ENCODE data around the gene IQSEC3.

DNA sequence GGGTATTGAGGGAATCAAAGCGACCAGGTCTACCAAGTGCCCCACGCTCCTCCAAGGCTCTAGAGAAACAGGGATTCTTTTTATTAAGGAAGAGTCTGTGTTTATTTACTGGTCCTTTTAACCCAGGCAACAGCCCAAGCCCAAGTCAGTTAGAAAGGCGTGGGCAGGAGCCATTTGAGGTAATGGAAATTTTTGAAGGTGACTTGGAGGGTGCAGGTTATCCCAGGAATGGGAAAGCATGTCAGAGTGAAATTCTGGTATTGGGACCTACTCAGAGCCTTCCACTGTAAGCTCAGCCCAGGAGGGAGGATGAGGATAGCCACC is 144.5 kb downstream of the IQSEC3 start:
- TF ChIP-seq POLR2A (IDR thresholded peaks at IDR 0.05), result no peak
- TF ChIP-seq, protein P1, sequence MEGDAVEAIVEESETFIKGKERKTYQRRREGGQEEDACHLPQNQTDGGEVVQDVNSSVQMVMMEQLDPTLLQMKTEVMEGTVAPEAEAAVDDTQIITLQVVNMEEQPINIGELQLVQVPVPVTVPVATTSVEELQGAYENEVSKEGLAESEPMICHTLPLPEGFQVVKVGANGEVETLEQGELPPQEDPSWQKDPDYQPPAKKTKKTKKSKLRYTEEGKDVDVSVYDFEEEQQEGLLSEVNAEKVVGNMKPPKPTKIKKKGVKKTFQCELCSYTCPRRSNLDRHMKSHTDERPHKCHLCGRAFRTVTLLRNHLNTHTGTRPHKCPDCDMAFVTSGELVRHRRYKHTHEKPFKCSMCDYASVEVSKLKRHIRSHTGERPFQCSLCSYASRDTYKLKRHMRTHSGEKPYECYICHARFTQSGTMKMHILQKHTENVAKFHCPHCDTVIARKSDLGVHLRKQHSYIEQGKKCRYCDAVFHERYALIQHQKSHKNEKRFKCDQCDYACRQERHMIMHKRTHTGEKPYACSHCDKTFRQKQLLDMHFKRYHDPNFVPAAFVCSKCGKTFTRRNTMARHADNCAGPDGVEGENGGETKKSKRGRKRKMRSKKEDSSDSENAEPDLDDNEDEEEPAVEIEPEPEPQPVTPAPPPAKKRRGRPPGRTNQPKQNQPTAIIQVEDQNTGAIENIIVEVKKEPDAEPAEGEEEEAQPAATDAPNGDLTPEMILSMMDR (IDR thresholded peaks at IDR 0.05 in 4 of 5, conservative IDR thresholded peaks at IDR 0.05 in 1 of 5), result no peak
